Gastrocnemius medialis (tissue), 4 donors: ENCODE measurements around the gene UFC1. TPM values are rescaled to one million over a fixed set of nuclear protein-coding genes. Genes with fewer than 3 reads are reported as not detected.
"Not testable (repeated sequence)": the region's sequence is repeated elsewhere in the genome, so short reads cannot be mapped to it uniquely, and the experiment has no call there.

Source experiments
- ATAC-seq, 2 donors: fragments of 150-250 bp; one replicate each; pipeline ENCODE4 v1.9.1; 2016
- DNase-seq, 2 donors: peaks; one replicate each; pipeline ENCODE4 v3.0.0-alpha.2; 2019
- H3K27ac ChIP-seq, 4 donors: fragments of 200-600 bp; sonication (generic); 1 replicate in 1 of 4; 2 replicates in 3 of 4; pipeline ENCODE4 v1.5.1; 2016 to 2018; ENCODE audit warnings: mild to moderate bottlenecking in 2 of 4, moderate library complexity in 1 of 4
- H3K27me3 ChIP-seq, 3 donors: fragments of 200-600 bp; sonication (generic) in 2 of 3; 1 replicate in 1 of 3; 2 replicates in 2 of 3; pipeline versions ENCODE4 v1.5.1 to v1.6.0; 2016 to 2019; ENCODE audit warnings: mild to moderate bottlenecking in 1 of 3, moderate library complexity in 1 of 3
- H3K36me3 ChIP-seq, 2 donors: fragments of 200-600 bp; sonication (generic) in 1 of 2; one replicate each; pipeline ENCODE4 v1.5.1; 2017 to 2018
- H3K4me1 ChIP-seq, 2 donors: fragments of 200-600 bp; sonication (generic) in 1 of 2; one replicate each; pipeline ENCODE4 v1.5.1; 2016 to 2017; ENCODE audit warnings: mild to moderate bottlenecking in 2 of 2
- H3K4me3 ChIP-seq, 4 donors: fragments of 200-600 bp; sonication (generic) in 3 of 4; 1 replicate in 1 of 4; 2 replicates in 3 of 4; pipeline ENCODE4 v1.5.1; 2016 to 2019; ENCODE audit warnings: mild to moderate bottlenecking in 2 of 4
- H3K9me3 ChIP-seq, 3 donors: fragments of 200-600 bp; sonication (generic) in 2 of 3; 1 replicate in 1 of 3; 2 replicates in 2 of 3; pipeline ENCODE4 v1.5.1; 2016 to 2019
- POLR2A ChIP-seq, 2 donors: fragments of 450-650 bp; IDR thresholded peaks; one replicate each; pipeline ENCODE4 v1.6.1; 2017; ENCODE audit warnings: antibody characterized with exemption in 2 of 2, mild to moderate bottlenecking in 2 of 2, moderate library complexity in 2 of 2
- in situ Hi-C, 4 donors: fragments of 200-750 bp; cut with MboI; loops; one replicate each; pipeline versions ENCODE4 v1.15.0 to v1.8.0; 2017; ENCODE audit warnings: low sequenced_read_pairs in 4 of 4
- intact Hi-C: fragments of 100-400 bp; cut with DNase I; formaldehyde crosslinking; loops from one replicate; pipeline ENCODE4 v1.15.1; 2023; ENCODE audit warnings: low total_unique reads
- total RNA-seq, 4 donors: library from RNA; depleted of rRNA; stranded (reverse); fragments of >200 nt; gene quantifications; one replicate each; pipeline versions ENCODE4 v1.1.0 to v1.2.3, GENCODE V29; 2016
- TF ChIP-seq, protein P1 (sequence below), 5 experiments: fragments of 450-650 bp in 3 of 5; fragments of 200-600 bp in 2 of 5; sonication (generic) in 2 of 5; IDR thresholded peaks in 4 of 5; conservative IDR thresholded peaks in 1 of 5; 1 replicate in 4 of 5; 2 replicates in 1 of 5; pipeline ENCODE4 v1.5.1; 2016 to 2019; ENCODE audit warnings: antibody characterized with exemption in 5 of 5, mild to moderate bottlenecking in 3 of 5, moderate library complexity in 3 of 5

Gene UFC1
- total RNA-seq, 4 donors from 2014 or later, result 57.9 to 66.7 (median 63.5) TPM

DNA sequence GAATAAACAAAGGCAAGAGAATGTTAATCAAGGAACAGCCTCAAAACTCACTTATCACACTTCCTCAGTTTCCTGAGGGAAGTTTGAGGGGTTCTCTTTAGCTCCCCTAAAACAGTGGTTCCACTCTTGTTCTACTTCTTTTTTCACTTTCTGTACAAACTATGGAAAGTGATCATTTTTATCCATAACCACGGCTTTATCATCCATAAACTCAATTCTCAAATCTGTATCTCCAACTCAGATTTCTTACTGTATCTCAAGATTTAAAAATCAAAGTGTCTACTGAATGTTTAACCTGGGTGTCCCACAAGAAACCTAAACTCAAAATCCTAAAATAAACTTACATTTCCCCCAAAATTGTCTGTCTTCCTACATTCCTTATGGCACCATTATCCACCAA lies 39.9 kb upstream of the UFC1 start:
- no peak for ATAC-seq
- no peaks in the 10 kb centered on the region for H3K27me3 ChIP-seq
- no peaks in the 10 kb centered on the region for H3K9me3 ChIP-seq
- no peak overlapping the region for H3K27ac ChIP-seq
- intact Hi-C loops (no loop called here), in situ Hi-C loops (no loop called here)
- H3K4me1 ChIP-seq, result peaks cover 47 to 51% of the 10 kb centered on the region in 2 donors
- no peak for TF ChIP-seq POLR2A (IDR thresholded peaks at IDR 0.05)
- TF ChIP-seq, protein P1, sequence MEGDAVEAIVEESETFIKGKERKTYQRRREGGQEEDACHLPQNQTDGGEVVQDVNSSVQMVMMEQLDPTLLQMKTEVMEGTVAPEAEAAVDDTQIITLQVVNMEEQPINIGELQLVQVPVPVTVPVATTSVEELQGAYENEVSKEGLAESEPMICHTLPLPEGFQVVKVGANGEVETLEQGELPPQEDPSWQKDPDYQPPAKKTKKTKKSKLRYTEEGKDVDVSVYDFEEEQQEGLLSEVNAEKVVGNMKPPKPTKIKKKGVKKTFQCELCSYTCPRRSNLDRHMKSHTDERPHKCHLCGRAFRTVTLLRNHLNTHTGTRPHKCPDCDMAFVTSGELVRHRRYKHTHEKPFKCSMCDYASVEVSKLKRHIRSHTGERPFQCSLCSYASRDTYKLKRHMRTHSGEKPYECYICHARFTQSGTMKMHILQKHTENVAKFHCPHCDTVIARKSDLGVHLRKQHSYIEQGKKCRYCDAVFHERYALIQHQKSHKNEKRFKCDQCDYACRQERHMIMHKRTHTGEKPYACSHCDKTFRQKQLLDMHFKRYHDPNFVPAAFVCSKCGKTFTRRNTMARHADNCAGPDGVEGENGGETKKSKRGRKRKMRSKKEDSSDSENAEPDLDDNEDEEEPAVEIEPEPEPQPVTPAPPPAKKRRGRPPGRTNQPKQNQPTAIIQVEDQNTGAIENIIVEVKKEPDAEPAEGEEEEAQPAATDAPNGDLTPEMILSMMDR (IDR thresholded peaks at IDR 0.05 in 4 of 5, conservative IDR thresholded peaks at IDR 0.05 in 1 of 5), result no peak
- DNase-seq, result no peak
- no peak overlapping the region for H3K4me3 ChIP-seq
- no peaks in the 10 kb centered on the region for H3K36me3 ChIP-seq

DNA sequence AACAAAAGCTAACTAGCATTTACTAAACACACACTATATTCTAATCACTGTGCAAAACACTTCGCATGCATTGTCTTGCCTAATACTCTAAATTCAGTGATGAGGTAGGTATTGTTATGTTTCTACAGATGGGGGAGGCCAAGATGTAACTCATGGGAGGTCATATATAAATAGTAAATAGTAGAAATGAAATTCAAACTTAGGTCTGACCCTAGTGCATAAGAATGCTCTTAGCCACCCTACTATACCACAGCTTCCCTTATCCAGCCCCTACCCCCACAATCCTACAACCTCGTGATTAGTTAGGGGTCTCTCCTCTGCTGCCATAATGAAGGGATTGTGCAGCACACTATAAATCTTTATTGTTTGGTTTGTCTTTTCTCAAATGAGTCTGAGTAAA lies 39.2 kb upstream of the UFC1 start:
- H3K4me3 ChIP-seq, result no peak overlapping the region
- H3K36me3 ChIP-seq, result no peaks in the 10 kb centered on the region
- TF ChIP-seq, protein P1 (IDR thresholded peaks at IDR 0.05 in 4 of 5, conservative IDR thresholded peaks at IDR 0.05 in 1 of 5), result no peak
- TF ChIP-seq POLR2A (IDR thresholded peaks at IDR 0.05), result no peak
- no peaks in the 10 kb centered on the region for H3K9me3 ChIP-seq
- no peak for ATAC-seq
- in situ Hi-C loops (no loop called here), intact Hi-C loops (no loop called here)
- peak overlapping the region in 3 of 4 donors; percentile 90 to 100 (median 99) for H3K27ac ChIP-seq
- no peaks in the 10 kb centered on the region for H3K27me3 ChIP-seq
- peaks cover 53 to 57% of the 10 kb centered on the region in 2 donors for H3K4me1 ChIP-seq
- DNase-seq, result no peak

DNA sequence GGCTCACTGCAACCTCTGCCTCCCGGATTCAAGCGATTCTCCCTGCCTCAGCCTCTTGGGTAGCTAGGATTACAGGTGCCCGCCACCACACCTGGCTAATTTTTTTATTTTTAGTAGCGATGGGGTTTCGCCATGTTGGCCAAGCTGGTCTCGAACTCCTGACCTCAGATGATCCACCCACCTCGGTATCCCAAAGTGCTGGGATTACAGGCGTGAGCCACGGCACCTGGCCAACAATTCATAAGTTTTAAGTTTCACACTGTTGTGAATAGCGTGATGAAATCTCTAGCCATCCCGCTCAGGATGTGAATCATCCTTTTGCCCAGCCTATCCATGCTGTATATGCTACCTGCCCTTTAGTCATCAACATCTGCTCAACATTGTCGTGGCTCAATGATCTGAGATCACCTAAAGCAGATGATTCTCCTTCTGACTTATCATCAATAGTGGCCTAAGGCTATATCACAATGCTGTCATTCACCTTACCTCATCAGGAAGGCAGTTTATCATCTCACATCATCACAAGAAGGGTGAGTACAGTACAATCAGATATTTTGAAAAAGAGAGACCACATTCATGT lies 38.6 kb upstream of the UFC1 start:
- no peak overlapping the region for H3K4me3 ChIP-seq

DNA sequence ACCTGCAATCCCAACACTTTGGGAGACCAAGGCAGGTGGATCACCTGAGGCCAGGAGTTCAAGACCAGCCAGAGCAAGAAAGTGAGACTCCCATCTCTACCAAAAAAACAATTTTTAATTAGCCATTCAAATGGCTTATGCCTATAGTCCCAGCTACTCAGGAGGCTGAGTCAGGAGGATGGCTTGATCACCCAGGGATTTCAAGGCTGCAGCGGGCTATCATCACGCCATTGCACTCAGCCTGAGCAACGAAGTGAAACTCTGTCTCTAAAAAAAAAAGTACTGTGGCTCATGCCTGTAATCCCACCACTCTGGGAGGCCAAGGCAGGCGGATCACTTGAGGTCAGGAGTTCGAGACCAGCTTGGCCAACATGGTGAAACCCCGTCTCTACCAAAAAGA lies 37.8 kb upstream of the UFC1 start:
- DNase-seq, in situ Hi-C loops, ATAC-seq, H3K9me3 ChIP-seq, H3K4me3 ChIP-seq, H3K27me3 ChIP-seq: not testable (repeated sequence)
- Histone ChIP-seq H3K27ac (peak overlapping the region; percentile 90 to 100 (median 98)), H3K4me1 (peaks cover 61% of the 10 kb centered on the region in 2 donors), H3K36me3 (peaks cover 0 to 13% of the 10 kb centered on the region in 2 donors)
- intact Hi-C loops, result loop anchor here (5.0 kb wide), 1 partner anchor 111 kb away; the partner anchor contains the start of gene TOMM40L

More for the DNA sequence above, 38.6 kb upstream of the UFC1 start:
- Histone ChIP-seq H3K4me1 (peaks cover 60 to 61% of the 10 kb centered on the region in 2 donors), H3K36me3 (peaks cover 0 to 5% of the 10 kb centered on the region in 2 donors), H3K9me3 (no peaks in the 10 kb centered on the region), H3K27ac (peak overlapping the region; percentile 90 to 100 (median 98)), H3K27me3 (no peaks in the 10 kb centered on the region)
- ATAC-seq (peak in 1 of 2 donors; percentile 45), DNase-seq (peak in 1 of 2 donors; percentile 53)
- intact Hi-C loops (loop anchor here (5.0 kb wide), 1 partner anchor 112 kb away; the partner anchor contains the start of gene TOMM40L), in situ Hi-C loops (no loop called here)
- no peak for TF ChIP-seq POLR2A (IDR thresholded peaks at IDR 0.05)
- TF ChIP-seq, protein P1 (IDR thresholded peaks at IDR 0.05 in 4 of 5, conservative IDR thresholded peaks at IDR 0.05 in 1 of 5), result no peak

DNA sequence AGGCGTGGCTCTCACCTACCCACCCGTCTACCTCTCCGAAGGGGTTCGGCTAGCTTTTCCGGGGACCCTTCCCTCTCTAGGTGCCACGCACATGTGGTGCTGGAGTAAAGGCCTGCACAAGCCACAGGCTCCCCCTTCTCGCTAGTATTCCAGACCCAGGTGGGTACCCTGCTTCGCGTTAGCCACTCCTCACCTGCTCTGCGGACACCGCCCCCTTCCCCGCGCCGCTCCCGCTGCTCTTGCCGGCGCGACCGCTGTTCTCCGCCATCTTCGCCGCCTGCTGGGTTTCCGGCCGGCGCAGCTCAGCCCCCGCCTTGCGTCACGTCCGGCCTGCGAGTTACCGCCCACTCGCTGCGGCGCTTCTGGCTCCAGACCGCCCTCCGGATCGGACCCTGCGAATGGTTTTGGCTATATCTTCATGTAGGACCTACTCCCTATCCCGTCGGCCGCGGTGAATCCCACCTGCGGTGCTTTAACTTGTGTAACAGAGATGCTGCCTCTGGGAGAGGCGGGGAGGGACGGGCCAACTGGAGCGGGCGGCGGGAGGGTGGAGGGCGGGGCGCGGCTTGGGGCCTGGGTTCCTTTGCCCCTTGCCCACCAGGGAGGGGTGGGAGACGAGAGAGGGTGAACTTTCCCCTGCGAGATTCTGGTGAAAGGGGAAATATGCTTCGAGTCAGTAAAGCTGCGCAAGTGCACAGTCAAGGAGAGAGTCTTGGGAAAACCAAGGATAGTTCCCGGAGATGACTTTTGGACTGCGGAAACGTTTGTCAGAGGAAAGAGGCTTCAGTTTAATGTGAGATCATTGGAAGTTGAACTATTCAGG lies 35.8 kb upstream of the UFC1 start, which contains the start of the genes NIT1 and PFDN2:
Gene NIT1 (plus strand): TSS at position 347 of the 823 bp plus-strand sequence. CDS start 72 bp downstream, at position 419.
Gene PFDN2 (minus strand): TSS at position 279 of the 823 bp plus-strand sequence. CDS start 11 bp downstream, at position 268.
- intact Hi-C loops, result loop anchor here (1.0 to 5.0 kb wide), 3 partner anchors 14 to 109 kb away; partner anchors contain the start of genes DEDD, TOMM40L and UFC1
- peaks cover 0 to 33% of the 10 kb centered on the region in 2 donors for H3K36me3 ChIP-seq
- H3K9me3 ChIP-seq, result no peaks in the 10 kb centered on the region
- ATAC-seq, result peak; percentile 84 to 86
- peak within 1 kb of the TSS; percentile 90 to 100 (median 98) for H3K27ac ChIP-seq
- H3K4me3 ChIP-seq, result peak within 1 kb of the TSS; percentile 83 to 100 (median 99)
- H3K4me1 ChIP-seq, result peaks cover 53% of the 10 kb centered on the region in 2 donors
- in situ Hi-C loops, result no loop called here
- peak; percentile 91 to 94 for TF ChIP-seq POLR2A (IDR thresholded peaks at IDR 0.05)
- TF ChIP-seq, protein P1 (IDR thresholded peaks at IDR 0.05 in 4 of 5, conservative IDR thresholded peaks at IDR 0.05 in 1 of 5), result no peak
- no peaks in the 10 kb centered on the region for H3K27me3 ChIP-seq
- DNase-seq, result peak; percentile 76 to 78
